ENCODE data around the gene ZNF526. TPM values are rescaled to one million over a fixed set of nuclear protein-coding genes. Genes with fewer than 3 reads are reported as not detected.

ZNF526 gene
- total and polyA plus RNA-seq, 9 of the 15 experiments (the other 6 are each of a cell fraction or from before 2014, with no cell fraction given), result 1.3 to 17.9 (median 6.2) TPM

DNA sequence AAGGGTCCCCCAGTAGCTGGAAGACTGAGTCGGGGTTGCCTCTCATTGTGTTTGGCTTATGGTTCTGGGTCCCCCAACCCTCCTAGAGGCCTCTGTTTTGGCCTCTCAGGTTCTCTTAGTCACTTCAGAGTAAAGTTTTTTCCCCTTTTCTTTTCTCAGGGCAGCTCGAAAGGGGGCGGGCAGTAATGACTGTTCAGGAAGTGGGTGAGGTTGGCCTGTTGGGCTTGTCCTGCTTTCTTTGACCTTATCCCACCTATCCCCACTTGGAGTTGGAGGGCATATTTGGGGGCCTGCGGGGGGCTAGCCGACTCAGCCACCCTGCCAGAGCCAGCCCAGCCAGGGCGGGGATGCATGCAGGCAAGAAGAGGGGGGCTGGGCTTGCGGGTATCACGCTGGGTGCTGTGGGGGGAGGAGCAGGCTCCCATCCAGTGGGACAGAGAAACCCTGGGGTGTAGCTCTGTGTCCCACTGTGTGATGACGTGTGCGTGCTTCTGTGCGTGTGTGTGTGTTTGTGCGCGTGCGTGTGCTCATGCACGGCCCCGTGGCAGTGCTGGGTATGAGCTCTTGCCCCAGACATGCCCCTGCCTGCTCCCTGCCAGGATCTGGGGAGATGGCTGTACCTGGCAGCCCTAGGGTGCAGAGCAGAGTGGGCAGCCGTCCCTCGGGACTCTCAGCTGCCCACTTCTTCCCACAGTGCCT, 50.4 kb downstream of the ZNF526 start (continued):
- TF ChIP-seq SPI1 (IDR thresholded peaks at IDR 0.05; ENCODE audit: borderline replicate concordance, low read depth, low read length), result no peak
- TF ChIP-seq, protein P1, sequence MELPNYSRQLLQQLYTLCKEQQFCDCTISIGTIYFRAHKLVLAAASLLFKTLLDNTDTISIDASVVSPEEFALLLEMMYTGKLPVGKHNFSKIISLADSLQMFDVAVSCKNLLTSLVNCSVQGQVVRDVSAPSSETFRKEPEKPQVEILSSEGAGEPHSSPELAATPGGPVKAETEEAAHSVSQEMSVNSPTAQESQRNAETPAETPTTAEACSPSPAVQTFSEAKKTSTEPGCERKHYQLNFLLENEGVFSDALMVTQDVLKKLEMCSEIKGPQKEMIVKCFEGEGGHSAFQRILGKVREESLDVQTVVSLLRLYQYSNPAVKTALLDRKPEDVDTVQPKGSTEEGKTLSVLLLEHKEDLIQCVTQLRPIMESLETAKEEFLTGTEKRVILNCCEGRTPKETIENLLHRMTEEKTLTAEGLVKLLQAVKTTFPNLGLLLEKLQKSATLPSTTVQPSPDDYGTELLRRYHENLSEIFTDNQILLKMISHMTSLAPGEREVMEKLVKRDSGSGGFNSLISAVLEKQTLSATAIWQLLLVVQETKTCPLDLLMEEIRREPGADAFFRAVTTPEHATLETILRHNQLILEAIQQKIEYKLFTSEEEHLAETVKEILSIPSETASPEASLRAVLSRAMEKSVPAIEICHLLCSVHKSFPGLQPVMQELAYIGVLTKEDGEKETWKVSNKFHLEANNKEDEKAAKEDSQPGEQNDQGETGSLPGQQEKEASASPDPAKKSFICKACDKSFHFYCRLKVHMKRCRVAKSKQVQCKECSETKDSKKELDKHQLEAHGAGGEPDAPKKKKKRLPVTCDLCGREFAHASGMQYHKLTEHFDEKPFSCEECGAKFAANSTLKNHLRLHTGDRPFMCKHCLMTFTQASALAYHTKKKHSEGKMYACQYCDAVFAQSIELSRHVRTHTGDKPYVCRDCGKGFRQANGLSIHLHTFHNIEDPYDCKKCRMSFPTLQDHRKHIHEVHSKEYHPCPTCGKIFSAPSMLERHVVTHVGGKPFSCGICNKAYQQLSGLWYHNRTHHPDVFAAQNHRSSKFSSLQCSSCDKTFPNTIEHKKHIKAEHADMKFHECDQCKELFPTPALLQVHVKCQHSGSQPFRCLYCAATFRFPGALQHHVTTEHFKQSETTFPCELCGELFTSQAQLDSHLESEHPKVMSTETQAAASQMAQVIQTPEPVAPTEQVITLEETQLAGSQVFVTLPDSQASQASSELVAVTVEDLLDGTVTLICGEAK (IDR thresholded peaks at IDR 0.05), result peak; percentile 54; the same call in 1 of the 2 replicates
- TF ChIP-seq, protein P1 (CRISPR knock-in tag; IDR thresholded peaks at IDR 0.05), result no peak
- TF ChIP-seq NFATC3 (IDR thresholded peaks at IDR 0.05), result no peak
- no peak for TF ChIP-seq TAF15 (IDR thresholded peaks at IDR 0.05; ENCODE audit: low read depth, low read length)
- TF ChIP-seq GATAD2B (IDR thresholded peaks at IDR 0.05; ENCODE audit: borderline replicate concordance), result no peak
- no peak for TF ChIP-seq CBX8 (IDR thresholded peaks at IDR 0.05; ENCODE audit: borderline replicate concordance, extremely low read depth, low read depth, low read length, poor library complexity, severe bottlenecking)
- TF ChIP-seq, protein P2, sequence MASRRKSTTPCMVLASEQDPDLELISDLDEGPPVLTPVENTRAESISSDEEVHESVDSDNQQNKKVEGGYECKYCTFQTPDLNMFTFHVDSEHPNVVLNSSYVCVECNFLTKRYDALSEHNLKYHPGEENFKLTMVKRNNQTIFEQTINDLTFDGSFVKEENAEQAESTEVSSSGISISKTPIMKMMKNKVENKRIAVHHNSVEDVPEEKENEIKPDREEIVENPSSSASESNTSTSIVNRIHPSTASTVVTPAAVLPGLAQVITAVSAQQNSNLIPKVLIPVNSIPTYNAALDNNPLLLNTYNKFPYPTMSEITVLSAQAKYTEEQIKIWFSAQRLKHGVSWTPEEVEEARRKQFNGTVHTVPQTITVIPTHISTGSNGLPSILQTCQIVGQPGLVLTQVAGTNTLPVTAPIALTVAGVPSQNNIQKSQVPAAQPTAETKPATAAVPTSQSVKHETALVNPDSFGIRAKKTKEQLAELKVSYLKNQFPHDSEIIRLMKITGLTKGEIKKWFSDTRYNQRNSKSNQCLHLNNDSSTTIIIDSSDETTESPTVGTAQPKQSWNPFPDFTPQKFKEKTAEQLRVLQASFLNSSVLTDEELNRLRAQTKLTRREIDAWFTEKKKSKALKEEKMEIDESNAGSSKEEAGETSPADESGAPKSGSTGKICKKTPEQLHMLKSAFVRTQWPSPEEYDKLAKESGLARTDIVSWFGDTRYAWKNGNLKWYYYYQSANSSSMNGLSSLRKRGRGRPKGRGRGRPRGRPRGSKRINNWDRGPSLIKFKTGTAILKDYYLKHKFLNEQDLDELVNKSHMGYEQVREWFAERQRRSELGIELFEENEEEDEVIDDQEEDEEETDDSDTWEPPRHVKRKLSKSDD (conservative IDR thresholded peaks at IDR 0.05; ENCODE audit: low read length), result no peak
- no peak for TF ChIP-seq BRD9 (IDR thresholded peaks at IDR 0.05; ENCODE audit: low read depth, partially characterized antibody)
- TF ChIP-seq, protein P3, sequence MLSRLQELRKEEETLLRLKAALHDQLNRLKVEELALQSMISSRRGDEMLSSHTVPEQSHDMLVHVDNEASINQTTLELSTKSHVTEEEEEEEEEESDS (CRISPR knock-in tag; IDR thresholded peaks at IDR 0.05), result no peak
- TF ChIP-seq TOE1 (IDR thresholded peaks at IDR 0.05; ENCODE audit: borderline replicate concordance), result no peak
- no peak for TF ChIP-seq TOE1 (CRISPR knock-in tag; IDR thresholded peaks at IDR 0.05; ENCODE audit: borderline replicate concordance, low read depth)
- TF ChIP-seq, protein P4, sequence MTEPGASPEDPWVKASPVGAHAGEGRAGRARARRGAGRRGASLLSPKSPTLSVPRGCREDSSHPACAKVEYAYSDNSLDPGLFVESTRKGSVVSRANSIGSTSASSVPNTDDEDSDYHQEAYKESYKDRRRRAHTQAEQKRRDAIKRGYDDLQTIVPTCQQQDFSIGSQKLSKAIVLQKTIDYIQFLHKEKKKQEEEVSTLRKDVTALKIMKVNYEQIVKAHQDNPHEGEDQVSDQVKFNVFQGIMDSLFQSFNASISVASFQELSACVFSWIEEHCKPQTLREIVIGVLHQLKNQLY (CRISPR knock-in tag; conservative IDR thresholded peaks at IDR 0.05), result no peak

Measured in K562 (cell line).